ENCODE results near the gene RNF213.
"Not testable (repeated sequence)": the region's sequence is repeated elsewhere in the genome, so short reads cannot be mapped to it uniquely, and the experiment has no call there.

The RNF213 gene

DNA sequence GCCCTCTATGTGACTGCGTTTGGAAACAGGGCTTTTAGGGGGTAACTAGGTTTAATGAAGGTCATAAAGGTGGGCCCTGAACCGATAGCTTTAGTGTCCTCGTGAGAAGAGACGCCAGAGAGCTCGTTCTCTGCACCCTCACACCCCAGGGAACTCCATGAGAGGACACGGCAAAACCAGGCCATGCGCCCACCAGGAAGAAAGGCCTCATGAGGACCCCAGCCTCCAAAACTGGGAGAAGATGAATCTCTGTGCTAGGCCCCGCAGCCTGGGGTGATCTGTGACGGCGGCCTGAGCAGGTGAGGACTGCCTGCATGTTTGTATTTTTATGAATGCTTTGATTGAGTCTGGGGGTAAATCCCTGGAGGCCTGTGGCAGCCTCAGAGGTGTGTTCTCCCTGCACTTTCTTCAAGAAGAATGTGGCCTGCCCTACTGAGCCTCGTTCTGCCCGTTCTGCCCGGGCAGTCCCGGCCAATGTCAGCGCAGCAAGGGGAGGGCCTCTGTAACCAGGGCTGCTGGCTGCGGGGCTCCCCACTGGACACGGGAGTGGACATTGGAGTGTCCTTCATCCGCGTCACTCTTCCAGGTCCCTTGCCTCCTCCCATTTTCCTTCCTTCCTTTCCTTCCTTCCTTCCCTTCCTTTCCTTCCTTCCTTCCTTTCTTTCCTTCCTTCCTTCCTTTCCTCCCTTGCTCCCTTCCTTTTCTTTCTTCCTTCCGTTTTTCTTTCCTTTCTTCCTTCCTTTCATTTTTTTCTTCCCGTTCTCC lies 6.8 kb upstream of the RNF213 start:
- DNase-seq = no peak

DNA sequence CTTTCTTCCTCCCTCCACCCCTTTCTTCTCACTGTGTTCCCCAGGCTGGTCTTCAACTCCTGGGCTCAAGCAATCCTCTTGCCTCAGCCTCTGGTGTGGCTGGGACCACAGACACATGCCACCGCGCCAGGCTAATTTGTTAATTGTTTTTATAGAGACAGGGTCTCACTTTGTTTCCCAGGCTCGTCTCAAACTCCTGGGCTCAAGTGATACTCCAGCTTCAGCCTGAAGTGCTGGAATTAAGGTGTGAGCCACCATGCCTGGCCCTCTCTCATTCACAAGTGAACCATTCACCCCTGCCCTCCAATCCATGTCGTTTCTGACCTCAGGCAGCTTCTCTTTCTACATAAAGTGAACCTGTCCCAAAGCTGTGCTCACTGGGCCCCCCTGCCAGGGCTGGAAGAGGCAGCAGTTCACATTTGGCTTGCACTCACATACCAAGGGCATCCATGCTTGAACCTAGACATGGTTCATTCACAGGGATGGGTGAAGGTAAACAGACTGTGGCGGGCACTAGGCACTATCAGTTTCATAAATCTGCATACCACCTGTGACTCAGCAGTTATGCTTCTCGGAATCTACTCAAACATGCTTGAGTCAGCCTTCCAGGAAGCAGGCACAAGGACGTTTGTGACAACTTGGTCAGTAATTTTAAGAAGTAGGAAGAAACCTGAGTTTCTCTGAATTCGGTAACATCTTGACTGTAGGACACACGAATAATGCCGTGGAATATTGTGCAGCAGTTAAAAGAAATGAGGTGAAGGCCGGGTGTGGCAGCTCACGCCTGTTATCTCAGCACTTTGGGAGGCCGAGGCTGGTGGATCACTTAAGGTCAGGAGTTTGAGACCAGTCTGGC lies 6.0 kb upstream of the RNF213 start:
- no peak for DNase-seq

DNA sequence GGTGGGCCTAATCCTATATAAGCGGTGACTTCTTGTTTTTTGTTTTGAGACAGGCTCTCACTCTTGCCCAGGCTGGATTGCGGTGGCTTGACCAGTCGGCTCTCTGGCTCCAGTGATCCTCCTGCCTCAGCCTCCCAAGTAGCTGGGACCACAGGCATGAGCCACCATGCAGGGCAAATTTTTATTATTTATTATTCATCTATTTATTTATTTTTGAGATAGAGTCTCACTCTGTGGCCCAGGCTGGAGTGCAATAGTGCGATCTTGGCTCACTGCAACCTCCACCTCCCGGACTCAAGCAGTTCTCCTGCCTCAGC lies 4.7 kb upstream of the RNF213 start:
- DNase-seq = no peak

DNA sequence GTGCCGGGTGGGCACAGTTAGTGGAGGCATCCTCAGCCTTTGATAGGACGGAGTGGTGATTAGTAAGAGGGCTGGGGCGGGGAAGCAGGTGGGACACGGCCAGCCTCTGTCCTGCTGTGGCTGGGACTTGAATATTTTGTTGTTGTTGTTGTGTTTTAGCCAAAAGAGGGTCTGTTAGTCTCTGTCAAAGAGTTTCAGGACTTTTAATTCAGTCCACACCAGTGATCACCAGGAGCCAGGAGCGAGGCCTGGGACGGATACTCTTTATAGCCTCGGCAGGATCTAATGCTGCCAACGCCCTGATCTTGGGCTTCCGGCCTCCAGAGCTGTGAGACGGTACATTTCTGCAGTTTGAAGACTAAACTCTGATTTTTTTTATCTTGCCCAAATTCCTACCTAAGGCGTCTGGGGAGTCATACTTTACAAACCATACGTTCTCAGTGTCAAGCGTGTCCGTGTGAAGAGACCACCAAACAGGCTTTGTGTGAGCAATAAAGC lies 2.9 kb upstream of the RNF213 start:
- DNase-seq = no peak

DNA sequence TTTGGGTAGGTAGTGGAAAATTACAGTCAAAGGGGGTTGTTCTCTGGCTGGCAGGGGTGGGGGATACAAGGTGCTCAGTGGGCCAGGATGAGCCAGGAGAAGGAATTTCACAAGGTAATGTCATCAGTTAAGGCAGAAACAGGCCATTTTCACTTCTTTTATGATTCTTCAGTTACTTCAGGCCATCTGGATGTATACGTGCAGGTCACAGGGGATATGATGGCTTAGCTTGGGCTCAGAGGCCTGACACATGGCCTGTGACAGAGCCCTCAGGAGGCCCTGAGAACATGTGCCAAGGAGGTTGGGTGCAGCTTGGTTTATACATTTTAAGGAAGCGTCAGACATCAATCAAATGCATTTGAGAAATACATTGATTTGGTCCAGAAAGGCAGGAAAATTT lies 2.4 kb upstream of the RNF213 start:
- not testable (repeated sequence) for DNase-seq

- DNase-seq = no peak
Measured at GRCh38 chr17:80259457-80260068, 1.1 kb upstream of the RNF213 start.

- peak; percentile 32 to 42 for DNase-seq
Measured at GRCh38 chr17:80260069-80260535, 550 bp upstream of the RNF213 start.

GRCh38 chr17:80261159-80261894 lies 675 bp downstream of the RNF213 start:
- peak; percentile 48 to 52 for DNase-seq

GRCh38 chr17:80261895-80262279 lies 1.2 kb downstream of the RNF213 start:
- DNase-seq = no peak

- DNase-seq = no peak
Measured at GRCh38 chr17:80262291-80262690, 1.6 kb downstream of the RNF213 start.

GRCh38 chr17:80262775-80263244 lies 2.2 kb downstream of the RNF213 start:
- DNase-seq = no peak

DNA sequence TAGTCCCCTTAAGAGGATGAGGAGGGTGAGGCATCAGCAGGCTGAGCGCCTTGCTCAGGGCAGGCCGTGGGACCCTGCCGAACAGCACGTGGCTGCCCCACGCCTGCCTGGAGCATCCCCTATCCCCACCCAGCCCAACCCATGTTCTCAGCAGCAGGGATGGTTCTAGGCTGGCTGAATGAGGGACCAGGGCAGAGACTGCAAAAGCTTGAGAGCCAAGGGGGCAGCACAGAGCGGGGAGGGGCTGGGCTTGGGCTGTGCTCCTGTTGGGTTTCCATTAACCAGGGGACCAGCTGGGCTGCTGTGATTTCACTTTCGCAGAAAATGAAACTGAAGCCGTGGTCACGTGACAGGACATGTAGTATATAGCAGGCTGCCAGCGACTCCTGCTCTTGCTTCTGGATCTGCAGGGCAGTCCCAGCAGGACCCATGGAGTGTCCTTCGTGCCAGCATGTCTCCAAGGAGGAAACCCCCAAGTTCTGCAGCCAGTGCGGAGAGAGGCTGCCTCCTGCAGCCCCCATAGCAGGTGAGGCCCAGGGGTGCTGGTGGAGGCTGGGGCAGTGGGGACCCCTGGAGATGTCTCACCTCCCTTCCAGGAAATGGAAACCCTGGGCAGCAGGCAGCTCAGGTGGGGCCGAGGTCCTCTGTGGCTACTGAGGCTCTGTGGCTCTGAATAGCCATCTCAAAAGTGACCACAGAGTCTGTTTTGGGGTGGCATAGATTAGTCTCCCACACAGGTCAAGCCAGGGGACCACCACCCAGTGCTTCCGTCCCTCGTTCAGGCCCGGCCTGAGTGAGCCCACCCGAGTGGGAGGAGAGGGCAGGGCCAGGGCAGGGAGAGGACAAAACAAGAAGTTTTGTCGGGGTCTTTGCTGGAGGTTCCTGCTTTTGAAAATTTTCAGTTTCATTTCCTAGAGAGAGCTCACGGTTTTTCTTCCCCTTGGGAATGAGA lies 2.9 kb downstream of the RNF213 start:
- peak; percentile 80 to 81 for DNase-seq

DNA sequence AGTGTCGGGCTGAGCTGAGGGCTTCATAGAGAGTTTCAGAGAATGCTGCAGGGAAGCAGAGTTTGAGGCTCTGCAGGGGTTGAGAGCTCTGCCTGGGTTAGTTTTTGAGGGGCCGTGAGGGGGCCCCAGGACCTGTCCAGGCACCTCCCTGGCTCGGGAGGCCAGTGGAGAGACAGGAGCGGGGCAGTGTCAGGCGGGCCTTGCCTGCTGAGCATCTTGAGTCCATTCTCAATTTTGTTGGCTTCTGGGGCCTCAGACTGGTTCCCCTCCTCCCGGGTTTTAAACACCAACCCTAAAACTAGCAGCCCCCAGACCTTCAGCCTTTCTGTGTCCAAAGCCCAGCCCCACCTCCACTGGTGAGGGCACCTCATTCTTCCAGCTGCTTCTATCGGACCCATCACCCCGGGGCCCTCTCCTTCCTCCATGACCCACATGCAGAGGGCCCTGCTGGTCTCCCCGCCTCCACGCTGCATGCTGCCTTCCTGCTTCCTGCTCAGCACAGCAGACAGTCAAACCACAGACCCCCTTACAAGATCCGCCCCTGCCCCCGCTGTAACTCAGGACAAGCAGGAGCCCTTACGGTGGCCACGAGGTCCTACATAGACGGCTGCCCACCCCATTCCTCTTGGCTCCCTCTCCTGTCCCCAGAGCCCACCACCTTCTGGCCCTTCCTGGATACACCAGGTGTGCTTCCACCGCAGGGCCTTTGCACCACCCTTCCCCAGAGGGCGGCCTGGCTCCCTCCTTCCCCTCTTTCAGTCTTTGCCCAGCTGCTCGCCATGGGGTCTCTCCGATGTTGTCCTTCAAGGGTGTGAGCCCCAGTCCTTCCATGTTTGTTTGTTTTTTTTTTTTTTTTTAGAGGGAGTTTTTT lies 3.8 kb downstream of the RNF213 start:
- peak; percentile 69 to 77 for DNase-seq

- no peak for DNase-seq
Measured at GRCh38 chr17:80265205-80266068, 4.8 kb downstream of the RNF213 start.

GRCh38 chr17:80267391-80267790 lies 6.7 kb downstream of the RNF213 start:
- DNase-seq = no peak

- no peak for DNase-seq
Measured at GRCh38 chr17:80268427-80268826, 7.8 kb downstream of the RNF213 start.

GRCh38 chr17:80269405-80269807 lies 8.8 kb downstream of the RNF213 start:
- DNase-seq = no peak

- no peak for DNase-seq
Measured at GRCh38 chr17:80270104-80270503, 9.5 kb downstream of the RNF213 start.

- DNase-seq = no peak
Measured at GRCh38 chr17:80270836-80271235, 10.2 kb downstream of the RNF213 start.

All from Kasumi-1 (cell line).